H4 (cell line): ENCODE measurements around the gene CDH22. TPM values are rescaled to one million over a fixed set of nuclear protein-coding genes. Genes with fewer than 3 reads are reported as not detected.

ENCODE experiments used
- DNase-seq: peaks from one replicate; pipeline ENCODE4 v3.0.0-alpha.2; 2015; ENCODE audit warnings: low spot score
- total RNA-seq: library from RNA; depleted of rRNA; stranded (reverse); fragments of >200 nt; shearing (Covaris generic); gene quantifications from 2 replicates; pipeline ENCODE4 v1.2.3, GENCODE V29; 2014

Gene CDH22
- total RNA-seq, 1 experiment from 2014 or later = not detected

GRCh38 chr20:46242390-46242789, 65.9 kb downstream of the CDH22 start:
- no peak for DNase-seq

- no peak for DNase-seq
These were observed 67.4 kb downstream of the CDH22 start for GRCh38 chr20:46240881-46241280.

- DNase-seq = no peak
These were observed 68.2 kb downstream of the CDH22 start for GRCh38 chr20:46240065-46240464.

- DNase-seq = no peak
These were observed 70.6 kb downstream of the CDH22 start for GRCh38 chr20:46237736-46238135.

- DNase-seq = no peak
These were observed 71.1 kb downstream of the CDH22 start for GRCh38 chr20:46237227-46237626.

GRCh38 chr20:46235077-46235476, 73.2 kb downstream of the CDH22 start:
- DNase-seq = no peak

GRCh38 chr20:46233701-46234100, 74.6 kb downstream of the CDH22 start:
- no peak for DNase-seq

GRCh38 chr20:46232539-46232938, 75.8 kb downstream of the CDH22 start:
- no peak for DNase-seq

- no peak for DNase-seq
These were observed 77.5 kb downstream of the CDH22 start for GRCh38 chr20:46230801-46231282.

- no peak for DNase-seq
These were observed 78.2 kb downstream of the CDH22 start for GRCh38 chr20:46230106-46230491.

- DNase-seq = no peak
These were observed 78.7 kb downstream of the CDH22 start for GRCh38 chr20:46229478-46230105.

GRCh38 chr20:46228670-46229069, 79.6 kb downstream of the CDH22 start:
- DNase-seq = no peak

GRCh38 chr20:46227272-46227767, 81.0 kb downstream of the CDH22 start:
- DNase-seq = no peak

GRCh38 chr20:46226602-46227001, 81.7 kb downstream of the CDH22 start:
- DNase-seq = peak; percentile 35

- DNase-seq = no peak
These were observed 85.7 kb downstream of the CDH22 start for GRCh38 chr20:46222521-46223007.

- DNase-seq = no peak
These were observed 87.0 kb downstream of the CDH22 start for GRCh38 chr20:46221256-46221833.

- peak; percentile 76 for DNase-seq
These were observed 87.7 kb downstream of the CDH22 start for GRCh38 chr20:46220455-46221207.

- no peak for DNase-seq
These were observed 88.4 kb downstream of the CDH22 start for GRCh38 chr20:46219920-46220319.

- no peak for DNase-seq
These were observed 89.1 kb downstream of the CDH22 start for GRCh38 chr20:46219190-46219589.

GRCh38 chr20:46218656-46219055, 89.6 kb downstream of the CDH22 start:
- DNase-seq = no peak

- no peak for DNase-seq
These were observed 90.7 kb downstream of the CDH22 start for GRCh38 chr20:46217583-46217982.

GRCh38 chr20:46216770-46217464, 91.4 kb downstream of the CDH22 start:
- no peak for DNase-seq
